K562 (cell line): ENCODE results near the gene SCN1B. TPM values are rescaled to one million over a fixed set of nuclear protein-coding genes. Genes with fewer than 3 reads are reported as not detected.

Experiments used
- ATAC-seq: fragments of 200-7000 bp; cut with Tn5 transposase; 3 replicates; pipeline ENCODE4 v1.9.1; 2020; ENCODE audit warnings: moderate library complexity
- BruUV-seq: library from RNA; stranded (reverse); fragments of 400-500 nt; replicated peaks from 2 replicates; lab custom pipeline; 2021; lab: Mats Ljungman, UMichigan
- CTCF ChIA-PET: fragments of 300-600 bp; formaldehyde crosslinking; extraction: SDS; loops from one replicate; lab custom pipeline; 2021; ENCODE audit warnings: low intra/inter-chr PET ratio; lab: Yijun Ruan, JAX
- POLR2A ChIA-PET: fragments of 300-600, 350-650 bp; sonication (Branson Sonifier 250); formaldehyde crosslinking; extraction: SDS; loops from one replicate; lab custom pipeline; 2021; ENCODE audit warnings: antibody characterized with exemption, inconsistent platforms; lab: Yijun Ruan, JAX
- DNase-seq, 4 experiments: peaks; one replicate each; pipeline versions ENCODE4 v3.0.0 to v3.0.0-alpha.2; 2011 to 2018; ENCODE audit warnings: low spot score in 3 of 4, mixed read lengths in 3 of 4; ENCODE audit errors: extremely low read depth in 1 of 4
- FAIRE-seq: peaks from 2 replicates; lab custom pipeline; 2011; peaks lifted over from hg19 to GRCh38; lab: Jason Lieb, UNC
- H2AFZ ChIP-seq: 2 replicates; pipeline ENCODE4 v1.6.0; 2011; ENCODE audit warnings: low read depth, low read length, control low read depth, inconsistent platforms
- H3K27ac ChIP-seq: fragments of 200-600 bp; 3 replicates; pipeline ENCODE4 v1.8.0; 2011; ENCODE audit warnings: low read depth, mild to moderate bottlenecking, control low read depth, inconsistent platforms, low read length, moderate library complexity, mixed read lengths; ENCODE audit errors: extremely low read depth
- H3K27me3 ChIP-seq, 2 experiments: fragments of 300-600 bp in 1 of 2; 2 replicates in 1 of 2; 3 replicates in 1 of 2; pipeline versions ENCODE4 v1.6.0 to v1.8.0; 2011; ENCODE audit warnings: inconsistent platforms in 2 of 2, low read length in 2 of 2, mild to moderate bottlenecking in 1 of 2, mixed read lengths in 1 of 2, moderate library complexity in 1 of 2; ENCODE audit not compliant: control insufficient read depth in 2 of 2, insufficient read depth in 2 of 2
- H3K36me3 ChIP-seq: fragments of 300-600 bp; 3 replicates; pipeline ENCODE4 v1.8.0; 2011; ENCODE audit warnings: mild to moderate bottlenecking, low read length, inconsistent platforms; ENCODE audit not compliant: control insufficient read depth, insufficient read depth
- H3K4me1 ChIP-seq, 2 experiments: fragments of 200-600 bp in 1 of 2; replicated peaks in 1 of 2; 2 replicates in 1 of 2; 3 replicates in 1 of 2; pipeline versions ENCODE4 v1.5.1 to v1.8.0; 2011; ENCODE audit warnings: inconsistent platforms in 2 of 2, low read length in 2 of 2, mild to moderate bottlenecking in 1 of 2, mixed read lengths in 1 of 2, moderate library complexity in 1 of 2; ENCODE audit not compliant: control insufficient read depth in 2 of 2, insufficient read depth in 2 of 2
- H3K4me2 ChIP-seq: 2 replicates; pipeline ENCODE4 v1.6.1; 2011; ENCODE audit warnings: low read length, control low read depth, inconsistent platforms, mixed read lengths; ENCODE audit not compliant: insufficient read depth
- H3K4me3 ChIP-seq: fragments of 200-600 bp; sonication (generic), shearing (Covaris generic); 2 replicates; pipeline ENCODE4 v1.5.1; 2016; ENCODE audit warnings: control low read depth, inconsistent platforms
- H3K79me2 ChIP-seq: fragments of 200-600 bp; 3 replicates; pipeline ENCODE4 v1.8.0; 2011; ENCODE audit warnings: low read length, inconsistent platforms; ENCODE audit not compliant: control insufficient read depth, insufficient read depth
- H3K9ac ChIP-seq, 2 experiments: 2 replicates each; pipeline versions ENCODE4 v1.6.0 to v1.6.1; 2011; ENCODE audit warnings: low read depth in 2 of 2, low read length in 2 of 2, control low read depth in 1 of 2, inconsistent platforms in 1 of 2, mild to moderate bottlenecking in 1 of 2, mixed read lengths in 1 of 2; ENCODE audit not compliant: insufficient read depth in 1 of 2
- H3K9me1 ChIP-seq: one replicate; pipeline ENCODE4 v1.6.0; 2011; ENCODE audit warnings: inconsistent platforms, mild to moderate bottlenecking, low read length, moderate library complexity; ENCODE audit not compliant: control insufficient read depth, insufficient read depth
- H3K9me3 ChIP-seq: replicated peaks from 2 replicates; pipeline ENCODE4 v1.5.1; 2011; ENCODE audit warnings: low read depth, low read length, inconsistent platforms; ENCODE audit not compliant: control insufficient read depth, insufficient read depth
- H4K20me1 ChIP-seq: replicated peaks from 2 replicates; pipeline ENCODE4 v1.6.1; 2011; ENCODE audit warnings: low read length, inconsistent platforms, mixed read lengths; ENCODE audit not compliant: control insufficient read depth, insufficient read depth
- BRF1 ChIP-seq: IDR thresholded peaks from 3 replicates; pipeline ENCODE4 v1.6.1; 2011; ENCODE audit warnings: borderline replicate concordance, mild to moderate bottlenecking; ENCODE audit not compliant: insufficient read length; ENCODE audit errors: extremely low read depth
- CREB1 ChIP-seq, 2 experiments: sonication (generic) in 1 of 2; formaldehyde crosslinking in 1 of 2; IDR thresholded peaks; 2 replicates each; pipeline versions ENCODE4 v1.6.1 to v1.8.0; 2012 to 2022; ENCODE audit warnings: inconsistent platforms in 1 of 2, mild to moderate bottlenecking in 1 of 2, missing genetic modification reagents in 1 of 2, moderate library complexity in 1 of 2
- DEAF1 ChIP-seq: fragments of 450-650 bp; formaldehyde crosslinking; IDR thresholded peaks from 2 replicates; pipeline ENCODE4 v1.4.0; 2020; ENCODE audit warnings: mild to moderate bottlenecking, moderate library complexity
- DMBX1 ChIP-seq: fragments of 250-450 bp; sonication (Bioruptor Pico); IDR thresholded peaks from 2 replicates; pipeline ENCODE4 v1.8.0; 2022; ENCODE audit warnings: inconsistent platforms, mild to moderate bottlenecking, moderate library complexity, borderline replicate concordance
- NFXL1 ChIP-seq: fragments of 450-650 bp; formaldehyde crosslinking; IDR thresholded peaks from 2 replicates; pipeline ENCODE4 v1.4.0; 2021; ENCODE audit warnings: mild to moderate bottlenecking
- PATZ1 ChIP-seq: fragments of 250-450 bp; sonication (Bioruptor Pico); IDR thresholded peaks from 2 replicates; pipeline ENCODE4 v1.5.0; 2020; ENCODE audit warnings: mild to moderate bottlenecking, borderline replicate concordance
- SMAD1 ChIP-seq: fragments of 150-350 bp; IDR thresholded peaks from 2 replicates; pipeline ENCODE4 v1.6.1; 2014; ENCODE audit warnings: low read length, low read depth; ENCODE audit not compliant: partially characterized antibody
- ZBTB8A ChIP-seq: fragments of 450-650 bp; IDR thresholded peaks from 2 replicates; pipeline ENCODE4 v1.6.1; 2018; ENCODE audit warnings: mild to moderate bottlenecking, moderate library complexity; ENCODE audit not compliant: partially characterized antibody
- WGBS: fragments of 100-300 bp; shearing (Covaris generic); methylation state at CpG from one replicate; pipeline ENCODE4 v1.1.6; 2016; ENCODE audit warnings: low coverage, mixed read lengths; ENCODE audit not compliant: insufficient coverage; ENCODE audit errors: missing lambda C conversion rate; 5-methylcytosine and 5-hydroxymethylcytosine counted together
- in situ Hi-C: fragments of 300-500 bp; cut with MboI; formaldehyde crosslinking; loops from 4 replicates; pipeline ENCODE4 v1.15.0; 2018; ENCODE audit warnings: inconsistent platforms, mixed read lengths
- intact Hi-C: fragments of 100-400 bp; cut with micrococcal nuclease; formaldehyde crosslinking; loops from 2 replicates; pipeline ENCODE4 v1.14.2; 2022
- polyA plus RNA-seq, 8 experiments: library from polyadenylated mRNA; depleted of rRNA in 4 of 8; stranded (reverse) in 5 of 8; unstranded in 3 of 8; fragments of >200 nt; fragmentation: Nextera tagmentation in 2 of 8; fragmentation: Illumina TruSeq in 1 of 8; extraction: Ambion mirVana in 2 of 8; extraction: Trizol in 1 of 8; gene quantifications; 2 replicates each; pipeline versions ENCODE4 v1.2.1 to v1.2.3, GENCODE V29; 2011 to 2014; ENCODE audit warnings: inconsistent platforms in 1 of 8, missing spikeins in 1 of 8
- total RNA-seq, 7 experiments: library from RNA; depleted of rRNA in 6 of 7; stranded (reverse); fragments of >200 nt in 6 of 7; fragmentation: Illumina TruSeq in 2 of 7; extraction: Trizol in 2 of 7; gene quantifications; 2 replicates each; pipeline versions ENCODE4 v1.2.1 to v1.2.3, GENCODE V29; 2011 to 2021; ENCODE audit warnings: low replicate concordance in 1 of 7
- TF ChIP-seq, protein P1 (sequence below): sonication (generic); formaldehyde crosslinking; IDR thresholded peaks from 2 replicates; pipeline ENCODE4 v1.8.1; 2023; ENCODE audit warnings: mild to moderate bottlenecking, missing genetic modification reagents
- TF ChIP-seq, protein P2 (sequence below): sonication (generic); formaldehyde crosslinking; IDR thresholded peaks from 2 replicates; pipeline ENCODE4 v1.9.0; 2022; ENCODE audit warnings: mild to moderate bottlenecking, missing genetic modification reagents
- TF ChIP-seq, protein P3 (sequence below): sonication (generic); formaldehyde crosslinking; IDR thresholded peaks from 2 replicates; pipeline ENCODE4 v1.8.0; 2022; ENCODE audit warnings: mild to moderate bottlenecking, missing genetic modification reagents

Gene SCN1B
- total and polyA plus RNA-seq, 9 of the 15 experiments (the other 6 are each of a cell fraction or from before 2014, with no cell fraction given) = 0.03 to 2.5 (median 0.91) TPM

DNA sequence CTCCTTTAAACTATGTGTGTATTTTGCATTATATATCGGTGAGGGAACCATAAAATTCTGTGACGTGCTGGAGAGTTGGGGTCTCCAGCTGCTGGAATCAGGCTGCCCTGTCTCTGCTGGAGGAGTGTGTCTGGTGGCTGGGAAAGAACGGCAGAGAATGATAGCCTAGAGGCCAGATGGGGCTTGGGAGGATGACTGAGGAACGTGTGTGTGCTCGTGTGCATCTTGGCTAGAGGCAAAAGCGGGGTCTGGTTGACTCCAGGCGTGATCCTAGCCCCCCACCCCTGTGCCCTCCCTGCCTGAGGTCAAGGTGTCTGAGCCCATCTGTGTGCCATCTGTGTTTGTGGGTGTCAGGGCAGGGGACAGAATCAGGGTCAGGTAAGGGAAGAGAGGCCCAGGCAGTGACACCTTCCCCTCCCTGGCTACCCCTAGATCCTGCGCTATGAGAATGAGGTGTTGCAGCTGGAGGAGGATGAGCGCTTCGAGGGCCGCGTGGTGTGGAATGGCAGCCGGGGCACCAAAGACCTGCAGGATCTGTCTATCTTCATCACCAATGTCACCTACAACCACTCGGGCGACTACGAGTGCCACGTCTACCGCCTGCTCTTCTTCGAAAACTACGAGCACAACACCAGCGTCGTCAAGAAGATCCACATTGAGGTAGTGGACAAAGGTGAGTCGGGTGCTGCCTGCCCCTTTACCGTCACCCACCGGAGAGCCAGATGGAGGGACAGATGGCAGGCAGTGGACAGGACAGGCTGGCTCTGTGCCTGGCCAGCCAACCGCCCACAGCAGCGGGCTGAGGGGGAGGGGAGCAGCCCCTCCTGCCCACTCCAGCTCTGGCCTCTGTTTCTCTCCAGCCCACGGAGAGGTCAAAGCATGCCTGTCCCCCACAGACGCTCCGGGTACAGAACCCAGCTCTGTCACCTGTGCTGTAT lies 3.1 kb downstream of the SCN1B start:
- H3K9me3 ChIP-seq = no peaks in the 10 kb centered on the region
- ChIA-PET CTCF (no interaction called here), POLR2A (interaction anchor here (2.7 kb wide), 1 partner anchor 11 kb away, joined by 8 read pairs; no protein-coding TSS in a partner anchor)
- no peaks in the 10 kb centered on the region for H3K79me2 ChIP-seq
- intact Hi-C loops = no loop called here
- no TSS peak for BruUV-seq
- no peak overlapping the region for H3K9ac ChIP-seq
- in situ Hi-C loops = no loop called here
- 0 out of 2 replicates have a peak, but pooled peaks cover 3% of the 10 kb centered on the region for H4K20me1 ChIP-seq
- no peak for ATAC-seq
- no peak for FAIRE-seq
- H3K36me3 ChIP-seq = peaks cover 1% of the 10 kb centered on the region; the same call in 1 of the 3 replicates
- no peak overlapping the region for H3K4me3 ChIP-seq
- TF ChIP-seq DEAF1 (no peak), CREB1 (IDR thresholded peaks at IDR 0.05) (no peak), CREB1 (CRISPR knock-in tag; IDR thresholded peaks at IDR 0.05) (no peak), NFXL1 (CRISPR knock-in tag) (no peak), PATZ1 (CRISPR knock-in tag) (no peak), SMAD1 (no peak), ZBTB8A (no peak), DMBX1 (CRISPR knock-in tag) (no peak), BRF1 (no peak)
- TF ChIP-seq, protein P1, sequence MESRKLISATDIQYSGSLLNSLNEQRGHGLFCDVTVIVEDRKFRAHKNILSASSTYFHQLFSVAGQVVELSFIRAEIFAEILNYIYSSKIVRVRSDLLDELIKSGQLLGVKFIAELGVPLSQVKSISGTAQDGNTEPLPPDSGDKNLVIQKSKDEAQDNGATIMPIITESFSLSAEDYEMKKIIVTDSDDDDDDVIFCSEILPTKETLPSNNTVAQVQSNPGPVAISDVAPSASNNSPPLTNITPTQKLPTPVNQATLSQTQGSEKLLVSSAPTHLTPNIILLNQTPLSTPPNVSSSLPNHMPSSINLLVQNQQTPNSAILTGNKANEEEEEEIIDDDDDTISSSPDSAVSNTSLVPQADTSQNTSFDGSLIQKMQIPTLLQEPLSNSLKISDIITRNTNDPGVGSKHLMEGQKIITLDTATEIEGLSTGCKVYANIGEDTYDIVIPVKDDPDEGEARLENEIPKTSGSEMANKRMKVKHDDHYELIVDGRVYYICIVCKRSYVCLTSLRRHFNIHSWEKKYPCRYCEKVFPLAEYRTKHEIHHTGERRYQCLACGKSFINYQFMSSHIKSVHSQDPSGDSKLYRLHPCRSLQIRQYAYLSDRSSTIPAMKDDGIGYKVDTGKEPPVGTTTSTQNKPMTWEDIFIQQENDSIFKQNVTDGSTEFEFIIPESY = no peak
- TF ChIP-seq, protein P2, sequence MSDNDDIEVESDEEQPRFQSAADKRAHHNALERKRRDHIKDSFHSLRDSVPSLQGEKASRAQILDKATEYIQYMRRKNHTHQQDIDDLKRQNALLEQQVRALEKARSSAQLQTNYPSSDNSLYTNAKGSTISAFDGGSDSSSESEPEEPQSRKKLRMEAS = no peak
- TF ChIP-seq, protein P3, sequence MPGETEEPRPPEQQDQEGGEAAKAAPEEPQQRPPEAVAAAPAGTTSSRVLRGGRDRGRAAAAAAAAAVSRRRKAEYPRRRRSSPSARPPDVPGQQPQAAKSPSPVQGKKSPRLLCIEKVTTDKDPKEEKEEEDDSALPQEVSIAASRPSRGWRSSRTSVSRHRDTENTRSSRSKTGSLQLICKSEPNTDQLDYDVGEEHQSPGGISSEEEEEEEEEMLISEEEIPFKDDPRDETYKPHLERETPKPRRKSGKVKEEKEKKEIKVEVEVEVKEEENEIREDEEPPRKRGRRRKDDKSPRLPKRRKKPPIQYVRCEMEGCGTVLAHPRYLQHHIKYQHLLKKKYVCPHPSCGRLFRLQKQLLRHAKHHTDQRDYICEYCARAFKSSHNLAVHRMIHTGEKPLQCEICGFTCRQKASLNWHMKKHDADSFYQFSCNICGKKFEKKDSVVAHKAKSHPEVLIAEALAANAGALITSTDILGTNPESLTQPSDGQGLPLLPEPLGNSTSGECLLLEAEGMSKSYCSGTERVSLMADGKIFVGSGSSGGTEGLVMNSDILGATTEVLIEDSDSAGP (CRISPR knock-in tag) = no peak
- H3K27me3 ChIP-seq = peaks cover 2 to 17% of the 10 kb centered on the region in 2 experiments; a peak in 1 of 5 replicates
- peaks cover 0 to 25% of the 10 kb centered on the region in 2 experiments; a peak in 4 of 5 replicates for H3K4me1 ChIP-seq
- no peaks in the 10 kb centered on the region for H3K9me1 ChIP-seq
- H3K4me2 ChIP-seq = no peak overlapping the region
- no peak for DNase-seq
- H3K27ac ChIP-seq = no peak overlapping the region
- H2AFZ ChIP-seq = no peak overlapping the region
- 46% methylated on average over 25 of the region's 30 CpGs for WGBS
